Stomach (tissue), 19 donors: Measurements from ENCODE around the gene ZNF385C. TPM values are rescaled to one million over a fixed set of nuclear protein-coding genes. Genes with fewer than 3 reads are reported as not detected.
"Not testable (repeated sequence)": the region's sequence is repeated elsewhere in the genome, so short reads cannot be mapped to it uniquely, and the experiment has no call there.

Experiments
- DNase-seq, 2 donors: peaks; one replicate each; pipeline versions ENCODE4 v3.0.0 to v3.0.0-alpha.2; 2013 to 2019
- H3K27ac ChIP-seq, 5 donors: fragments of 200-600 bp in 4 of 5; sonication (generic) in 4 of 5; one replicate each; pipeline ENCODE4 v1.5.1; 2013 to 2019; ENCODE audit warnings: mild to moderate bottlenecking in 1 of 5, moderate library complexity in 1 of 5
- H3K27me3 ChIP-seq, 3 donors: fragments of 200-600 bp; sonication (generic); one replicate each; pipeline ENCODE4 v1.5.1; 2017 to 2019; ENCODE audit warnings: mixed run types in 1 of 3
- H3K36me3 ChIP-seq, 4 donors: fragments of 200-600 bp; sonication (generic); 1 replicate in 3 of 4; 2 replicates in 1 of 4; pipeline ENCODE4 v1.5.1; 2016 to 2019
- H3K4me1 ChIP-seq, 4 donors: fragments of 200-600 bp; sonication (generic); one replicate each; pipeline ENCODE4 v1.5.1; 2016 to 2019
- H3K4me3 ChIP-seq, 4 donors: fragments of 200-600 bp; sonication (generic) in 3 of 4; one replicate each; pipeline ENCODE4 v1.5.1; 2016 to 2019; ENCODE audit warnings: mild to moderate bottlenecking in 1 of 4
- H3K9me3 ChIP-seq, 4 donors: fragments of 200-600 bp; sonication (generic); one replicate each; pipeline ENCODE4 v1.5.1; 2016 to 2019
- EP300 ChIP-seq: sonication (generic); formaldehyde crosslinking; IDR thresholded peaks from one replicate; pipeline ENCODE4 v1.6.1; 2017; ENCODE audit warnings: antibody characterized with exemption
- POLR2A ChIP-seq, 4 donors: fragments of 450-650 bp; IDR thresholded peaks; one replicate each; pipeline ENCODE4 v1.6.1; 2016; ENCODE audit warnings: antibody characterized with exemption in 4 of 4, control low read depth in 2 of 4, mild to moderate bottlenecking in 1 of 4, moderate library complexity in 1 of 4
- POLR2AphosphoS5 ChIP-seq, 3 donors: sonication (generic); formaldehyde crosslinking; IDR thresholded peaks; one replicate each; pipeline ENCODE4 v1.6.1; 2016; ENCODE audit warnings: antibody characterized with exemption in 3 of 3
- WGBS, 5 donors: extraction: QIAGEN DNeasy Blood & Tissue Kit in 3 of 5; methylation state at CpG; one replicate each; pipeline versions ENCODE4 v1.1.5 to v1.1.7; 2013 to 2018; 5-methylcytosine and 5-hydroxymethylcytosine counted together
- intact Hi-C: fragments of 100-400 bp; cut with DNase I; formaldehyde crosslinking; loops from one replicate; pipeline ENCODE4 v1.15.1; 2023; ENCODE audit warnings: low total_unique reads
- long read RNA-seq, 10 donors: transcript quantifications; one replicate each; lab custom pipeline, GENCODE V29; 2026
- polyA plus RNA-seq, 3 donors: library from polyadenylated mRNA; stranded (reverse); fragments of 200-250 nt; gene quantifications; one replicate each; pipeline ENCODE4 v1.2.3, GENCODE V29; 2013
- total RNA-seq, 5 donors: library from RNA; depleted of rRNA; stranded (reverse); fragments of >200 nt; gene quantifications; one replicate each; pipeline versions ENCODE4 v1.1.0 to v1.2.3, GENCODE V29; 2014 to 2016
- TF ChIP-seq, protein P1 (sequence below), 7 experiments: fragments of 450-650 bp in 4 of 7; fragments of 200-600 bp in 3 of 7; sonication (generic) in 3 of 7; IDR thresholded peaks; one replicate each; pipeline ENCODE4 v1.5.1; 2016 to 2019; ENCODE audit warnings: antibody characterized with exemption in 7 of 7, control low read depth in 2 of 7, mild to moderate bottlenecking in 1 of 7
- donor health status: healthy with polysubstance abuse.
- donor health status: Bipolar disorder and iron deficiency.
- donor health status: healthy.

The ZNF385C gene
- total RNA-seq (under 1 TPM in 1 of 5 donors, not detected in 4; 0.87 TPM), polyA plus RNA-seq (1 to 10 TPM in 1 of 3 donors, under 1 TPM in 2; 0.31 to 1.4 (median 0.53) TPM)
- long read RNA-seq, donor 1 = 0 reads
- long read RNA-seq, donor 2, partial matches to known transcripts = 0 of 1 reads
- long read RNA-seq, donor 2, other reads (novel, unspliced or antisense) = 0 of 1 reads
- long read RNA-seq, donor 3 = 0 reads
- long read RNA-seq, donor 4 = 0 reads
- long read RNA-seq, donor 5 = 0 reads
- long read RNA-seq, donor 6 = 0 reads
- long read RNA-seq, donor 7 = 0 reads
- long read RNA-seq, donor 8 = 0 reads
- long read RNA-seq, donor 9 = 0 reads
- long read RNA-seq, donor 10 = 0 reads

- Histone ChIP-seq H3K4me3 (peak within 1 kb of the TSS; percentile 17 to 38 (median 20)), H3K4me1 (peaks cover 10 to 19% (median 14%) of the 10 kb centered on the region in 4 donors), H3K36me3 (peaks cover 0 to 4% (median 1%) of the 10 kb centered on the region in 4 donors), H3K27ac (no peak within 1 kb of the TSS), H3K27me3 (peaks cover 0 to 46% (median 25%) of the 10 kb centered on the region in 3 donors), H3K9me3 (no peaks in the 10 kb centered on the region)
- DNase-seq = peak; percentile 41 to 60
- 8 to 17% (median 10%) methylated on average over 21 to 52 of the region's 52 CpGs for WGBS, 5 donors
- intact Hi-C loops = no loop called here
- no peak for TF ChIP-seq EP300
- no peak for TF ChIP-seq POLR2A (IDR thresholded peaks at IDR 0.05)
- TF ChIP-seq, protein P1, sequence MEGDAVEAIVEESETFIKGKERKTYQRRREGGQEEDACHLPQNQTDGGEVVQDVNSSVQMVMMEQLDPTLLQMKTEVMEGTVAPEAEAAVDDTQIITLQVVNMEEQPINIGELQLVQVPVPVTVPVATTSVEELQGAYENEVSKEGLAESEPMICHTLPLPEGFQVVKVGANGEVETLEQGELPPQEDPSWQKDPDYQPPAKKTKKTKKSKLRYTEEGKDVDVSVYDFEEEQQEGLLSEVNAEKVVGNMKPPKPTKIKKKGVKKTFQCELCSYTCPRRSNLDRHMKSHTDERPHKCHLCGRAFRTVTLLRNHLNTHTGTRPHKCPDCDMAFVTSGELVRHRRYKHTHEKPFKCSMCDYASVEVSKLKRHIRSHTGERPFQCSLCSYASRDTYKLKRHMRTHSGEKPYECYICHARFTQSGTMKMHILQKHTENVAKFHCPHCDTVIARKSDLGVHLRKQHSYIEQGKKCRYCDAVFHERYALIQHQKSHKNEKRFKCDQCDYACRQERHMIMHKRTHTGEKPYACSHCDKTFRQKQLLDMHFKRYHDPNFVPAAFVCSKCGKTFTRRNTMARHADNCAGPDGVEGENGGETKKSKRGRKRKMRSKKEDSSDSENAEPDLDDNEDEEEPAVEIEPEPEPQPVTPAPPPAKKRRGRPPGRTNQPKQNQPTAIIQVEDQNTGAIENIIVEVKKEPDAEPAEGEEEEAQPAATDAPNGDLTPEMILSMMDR (IDR thresholded peaks at IDR 0.05) = no peak
- no peak for TF ChIP-seq POLR2AphosphoS5 (IDR thresholded peaks at IDR 0.05)
Observed at GRCh38 chr17:42097691-42098631, at the start of gene ZNF385C. Gene ZNF385C (minus strand): TSS chr17:42098473. CDS start chr17:42063056, 35,417 bp downstream.

GRCh38 chr17:42146911-42147607 is 48.8 kb upstream of the ZNF385C start:
- peaks cover 11 to 74% (median 67%) of the 10 kb centered on the region in 4 donors for H3K36me3 ChIP-seq

DNA sequence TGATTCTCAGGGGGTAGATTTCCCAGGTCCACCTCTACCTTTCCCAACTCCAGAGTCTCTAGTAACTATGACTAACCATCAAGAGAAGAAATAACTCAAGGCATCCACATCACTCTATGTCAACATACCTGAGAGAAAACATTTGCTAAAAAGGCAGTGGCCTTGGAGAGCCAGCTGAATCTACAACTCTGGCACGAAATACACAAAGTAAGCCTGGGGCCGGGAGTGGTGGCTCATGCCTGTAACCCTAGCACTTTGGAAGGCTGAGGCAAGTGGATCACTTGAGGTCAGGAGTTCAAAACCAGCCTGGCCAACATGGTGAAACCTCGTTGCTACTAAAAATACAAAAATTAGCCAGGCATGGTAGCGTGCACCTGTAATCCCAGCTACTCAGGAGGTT is 44.9 kb upstream of the ZNF385C start:
- H3K4me1 ChIP-seq = peaks cover 36 to 70% (median 56%) of the 10 kb centered on the region in 4 donors
- peak overlapping the region in 3 of 5 donors; percentile 16 to 49 (median 28) for H3K27ac ChIP-seq
- H3K36me3 ChIP-seq = peaks cover 15 to 66% (median 54%) of the 10 kb centered on the region in 4 donors
- 45 to 67% (median 53%) methylated on average over 4 of the region's 4 CpGs for WGBS, 5 donors
- DNase-seq = peak in 1 of 2 donors; percentile 47
- H3K4me3 ChIP-seq, intact Hi-C loops, H3K27me3 ChIP-seq, H3K9me3 ChIP-seq: not testable (repeated sequence)

More at GRCh38 chr17:42146911-42147607, 48.8 kb upstream of the ZNF385C start:
- no peak for DNase-seq
- no peaks in the 10 kb centered on the region for H3K27me3 ChIP-seq
- no peak overlapping the region for H3K27ac ChIP-seq
- WGBS, 5 donors = 79 to 88% (median 83%) methylated on average over 13 of the region's 13 CpGs
- peaks cover 27 to 73% (median 55%) of the 10 kb centered on the region in 4 donors for H3K4me1 ChIP-seq
- H3K9me3 ChIP-seq = no peaks in the 10 kb centered on the region
- H3K4me3 ChIP-seq = no peak overlapping the region
- intact Hi-C loops = no loop called here
- TF ChIP-seq POLR2A (IDR thresholded peaks at IDR 0.05) = no peak
- TF ChIP-seq, protein P1 (IDR thresholded peaks at IDR 0.05) = no peak
- TF ChIP-seq POLR2AphosphoS5 (IDR thresholded peaks at IDR 0.05) = no peak
- TF ChIP-seq EP300 = no peak

GRCh38 chr17:42142371-42142896 is 44.2 kb upstream of the ZNF385C start:
- no peak overlapping the region for H3K4me3 ChIP-seq
- WGBS, 5 donors = 73 to 85% (median 80%) methylated on average over 7 of the region's 7 CpGs
- H3K27ac ChIP-seq = peak overlapping the region in 2 of 5 donors; percentile 28 to 49
- H3K27me3 ChIP-seq = no peaks in the 10 kb centered on the region
- peaks cover 44 to 70% (median 58%) of the 10 kb centered on the region in 4 donors for H3K4me1 ChIP-seq
- no peak for DNase-seq
- intact Hi-C loops = no loop called here
- TF ChIP-seq POLR2A (IDR thresholded peaks at IDR 0.05) = no peak
- TF ChIP-seq, protein P1 (IDR thresholded peaks at IDR 0.05) = no peak
- TF ChIP-seq EP300 = no peak
- TF ChIP-seq POLR2AphosphoS5 (IDR thresholded peaks at IDR 0.05) = no peak
- H3K36me3 ChIP-seq = peaks cover 15 to 59% (median 47%) of the 10 kb centered on the region in 4 donors
- H3K9me3 ChIP-seq = no peaks in the 10 kb centered on the region
